Stomach (tissue), 9 donors: ENCODE results near the gene AP5S1. TPM values are rescaled to one million over a fixed set of nuclear protein-coding genes. Genes with fewer than 3 reads are reported as not detected.

Experiments
- DNase-seq, 2 donors: peaks; one replicate each; pipeline versions ENCODE4 v3.0.0 to v3.0.0-alpha.2; 2013 to 2019
- H3K27ac ChIP-seq, 5 donors: fragments of 200-600 bp in 4 of 5; sonication (generic) in 4 of 5; one replicate each; pipeline ENCODE4 v1.5.1; 2013 to 2019; ENCODE audit warnings: mild to moderate bottlenecking in 1 of 5, moderate library complexity in 1 of 5
- H3K27me3 ChIP-seq, 3 donors: fragments of 200-600 bp; sonication (generic); one replicate each; pipeline ENCODE4 v1.5.1; 2017 to 2019; ENCODE audit warnings: mixed run types in 1 of 3
- H3K36me3 ChIP-seq, 4 donors: fragments of 200-600 bp; sonication (generic); 1 replicate in 3 of 4; 2 replicates in 1 of 4; pipeline ENCODE4 v1.5.1; 2016 to 2019
- H3K4me1 ChIP-seq, 4 donors: fragments of 200-600 bp; sonication (generic); one replicate each; pipeline ENCODE4 v1.5.1; 2016 to 2019
- H3K4me3 ChIP-seq, 4 donors: fragments of 200-600 bp; sonication (generic) in 3 of 4; one replicate each; pipeline ENCODE4 v1.5.1; 2016 to 2019; ENCODE audit warnings: mild to moderate bottlenecking in 1 of 4
- H3K9me3 ChIP-seq, 4 donors: fragments of 200-600 bp; sonication (generic); one replicate each; pipeline ENCODE4 v1.5.1; 2016 to 2019
- EP300 ChIP-seq: sonication (generic); formaldehyde crosslinking; IDR thresholded peaks from one replicate; pipeline ENCODE4 v1.6.1; 2017; ENCODE audit warnings: antibody characterized with exemption
- POLR2A ChIP-seq, 4 donors: fragments of 450-650 bp; IDR thresholded peaks; one replicate each; pipeline ENCODE4 v1.6.1; 2016; ENCODE audit warnings: antibody characterized with exemption in 4 of 4, control low read depth in 2 of 4, mild to moderate bottlenecking in 1 of 4, moderate library complexity in 1 of 4
- POLR2AphosphoS5 ChIP-seq, 3 donors: sonication (generic); formaldehyde crosslinking; IDR thresholded peaks; one replicate each; pipeline ENCODE4 v1.6.1; 2016; ENCODE audit warnings: antibody characterized with exemption in 3 of 3
- WGBS, 5 donors: extraction: QIAGEN DNeasy Blood & Tissue Kit in 3 of 5; methylation state at CpG; one replicate each; pipeline versions ENCODE4 v1.1.5 to v1.1.7; 2013 to 2018; 5-methylcytosine and 5-hydroxymethylcytosine counted together
- intact Hi-C: fragments of 100-400 bp; cut with DNase I; formaldehyde crosslinking; loops from one replicate; pipeline ENCODE4 v1.15.1; 2023; ENCODE audit warnings: low total_unique reads
- polyA plus RNA-seq, 3 donors: library from polyadenylated mRNA; stranded (reverse); fragments of 200-250 nt; gene quantifications; one replicate each; pipeline ENCODE4 v1.2.3, GENCODE V29; 2013
- total RNA-seq, 5 donors: library from RNA; depleted of rRNA; stranded (reverse); fragments of >200 nt; gene quantifications; one replicate each; pipeline versions ENCODE4 v1.1.0 to v1.2.3, GENCODE V29; 2014 to 2016
- TF ChIP-seq, protein P1 (sequence below), 7 experiments: fragments of 450-650 bp in 4 of 7; fragments of 200-600 bp in 3 of 7; sonication (generic) in 3 of 7; IDR thresholded peaks; one replicate each; pipeline ENCODE4 v1.5.1; 2016 to 2019; ENCODE audit warnings: antibody characterized with exemption in 7 of 7, control low read depth in 2 of 7, mild to moderate bottlenecking in 1 of 7
- donor health status: healthy with polysubstance abuse.
- donor health status: Bipolar disorder and iron deficiency.
- donor health status: healthy.

The AP5S1 gene
- total and polyA plus RNA-seq, 8 donors = 1.8 to 14.8 (median 6.7) TPM

DNA sequence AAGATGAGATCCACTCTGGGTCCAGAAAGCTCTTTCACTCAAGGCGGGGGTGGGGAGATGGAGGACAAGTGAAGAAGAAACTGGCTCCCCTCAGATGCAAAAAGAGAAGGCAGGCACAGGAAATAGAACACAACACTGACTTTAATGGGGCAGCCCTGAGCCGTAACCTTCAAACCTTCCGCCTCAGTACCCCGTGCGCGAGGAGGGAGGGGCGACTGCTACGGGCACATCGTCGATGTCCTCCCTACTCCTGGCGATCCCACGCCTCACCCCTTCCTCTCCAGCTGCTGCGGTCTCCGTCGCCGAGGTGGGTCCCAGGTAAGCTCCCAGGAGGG lies 43.0 kb upstream of the AP5S1 start:
- peaks cover 0 to 17% (median 4%) of the 10 kb centered on the region in 3 donors for H3K27me3 ChIP-seq
- H3K36me3 ChIP-seq = no peaks in the 10 kb centered on the region
- intact Hi-C loops = no loop called here
- no peak for DNase-seq
- H3K9me3 ChIP-seq = no peaks in the 10 kb centered on the region
- 13 to 82% (median 16%) methylated on average over 2 to 16 of the region's 16 CpGs for WGBS, 5 donors
- peak overlapping the region; percentile 47 to 71 (median 60) for H3K4me3 ChIP-seq
- TF ChIP-seq POLR2AphosphoS5 (IDR thresholded peaks at IDR 0.05) (no peak), EP300 (no peak), POLR2A (IDR thresholded peaks at IDR 0.05) (no peak)
- TF ChIP-seq, protein P1, sequence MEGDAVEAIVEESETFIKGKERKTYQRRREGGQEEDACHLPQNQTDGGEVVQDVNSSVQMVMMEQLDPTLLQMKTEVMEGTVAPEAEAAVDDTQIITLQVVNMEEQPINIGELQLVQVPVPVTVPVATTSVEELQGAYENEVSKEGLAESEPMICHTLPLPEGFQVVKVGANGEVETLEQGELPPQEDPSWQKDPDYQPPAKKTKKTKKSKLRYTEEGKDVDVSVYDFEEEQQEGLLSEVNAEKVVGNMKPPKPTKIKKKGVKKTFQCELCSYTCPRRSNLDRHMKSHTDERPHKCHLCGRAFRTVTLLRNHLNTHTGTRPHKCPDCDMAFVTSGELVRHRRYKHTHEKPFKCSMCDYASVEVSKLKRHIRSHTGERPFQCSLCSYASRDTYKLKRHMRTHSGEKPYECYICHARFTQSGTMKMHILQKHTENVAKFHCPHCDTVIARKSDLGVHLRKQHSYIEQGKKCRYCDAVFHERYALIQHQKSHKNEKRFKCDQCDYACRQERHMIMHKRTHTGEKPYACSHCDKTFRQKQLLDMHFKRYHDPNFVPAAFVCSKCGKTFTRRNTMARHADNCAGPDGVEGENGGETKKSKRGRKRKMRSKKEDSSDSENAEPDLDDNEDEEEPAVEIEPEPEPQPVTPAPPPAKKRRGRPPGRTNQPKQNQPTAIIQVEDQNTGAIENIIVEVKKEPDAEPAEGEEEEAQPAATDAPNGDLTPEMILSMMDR (IDR thresholded peaks at IDR 0.05) = no peak
- H3K27ac ChIP-seq = peak overlapping the region in 2 of 5 donors; percentile 2 to 50
- H3K4me1 ChIP-seq = peaks cover 23 to 37% (median 30%) of the 10 kb centered on the region in 4 donors

DNA sequence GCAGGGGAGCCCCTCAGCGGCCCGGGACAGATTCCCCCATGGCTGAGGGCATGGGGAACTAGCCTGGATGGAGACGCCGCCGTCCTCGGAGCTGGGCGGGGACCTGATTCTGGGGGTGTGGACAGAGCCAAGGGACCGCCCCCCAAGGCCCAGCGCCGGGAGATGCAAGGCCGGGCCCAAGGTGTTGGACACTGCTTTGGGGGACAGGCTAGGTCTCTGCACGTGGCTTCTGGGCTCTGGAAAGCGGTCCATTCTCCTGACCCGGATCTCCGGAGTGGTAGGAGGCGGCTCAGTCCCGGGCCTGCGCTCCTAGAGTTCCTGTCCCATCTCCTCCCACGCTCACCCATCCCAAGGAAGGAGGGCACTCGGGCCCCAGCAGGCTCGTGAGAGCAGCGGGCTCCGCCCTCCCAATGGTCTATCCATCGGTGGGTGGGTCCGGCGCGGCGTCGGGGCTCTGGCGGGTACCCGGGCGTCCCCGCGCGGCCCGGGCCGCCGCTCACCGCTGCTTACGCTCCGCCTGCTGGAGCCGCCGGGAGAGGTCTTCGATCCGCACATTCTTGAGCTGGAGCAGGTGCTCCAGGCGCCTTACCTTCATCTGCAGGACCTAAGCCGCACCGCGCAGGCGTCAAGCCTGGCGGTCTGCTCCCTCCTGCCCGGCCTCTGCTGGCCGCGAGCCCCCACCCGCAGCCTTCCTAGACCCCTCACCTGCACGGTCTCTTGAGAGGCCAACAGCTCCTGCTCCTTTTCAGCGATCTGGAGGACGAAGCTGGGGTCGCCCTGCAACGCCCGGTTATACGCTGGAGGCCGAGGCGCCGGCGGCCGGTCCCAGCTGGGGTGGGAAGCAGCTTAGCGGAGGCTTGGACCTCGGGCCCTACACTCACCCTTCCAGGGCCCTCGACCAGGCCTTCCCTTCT lies 42.4 kb upstream of the AP5S1 start:
- TF ChIP-seq, protein P1 (IDR thresholded peaks at IDR 0.05) = no peak
- TF ChIP-seq EP300 = no peak
- no peak for TF ChIP-seq POLR2A (IDR thresholded peaks at IDR 0.05)
- no peak for TF ChIP-seq POLR2AphosphoS5 (IDR thresholded peaks at IDR 0.05)
- peaks cover 0 to 17% (median 4%) of the 10 kb centered on the region in 3 donors for H3K27me3 ChIP-seq
- DNase-seq = peak; percentile 62 to 70
- H3K4me1 ChIP-seq = peaks cover 23 to 43% (median 34%) of the 10 kb centered on the region in 4 donors
- intact Hi-C loops = no loop called here
- 1 to 8% (median 2%) methylated on average over 33 to 70 of the region's 70 CpGs for WGBS, 5 donors
- no peaks in the 10 kb centered on the region for H3K9me3 ChIP-seq
- peak overlapping the region; percentile 47 to 71 (median 60) for H3K4me3 ChIP-seq
- peak overlapping the region in 3 of 5 donors; percentile 2 to 50 (median 3) for H3K27ac ChIP-seq
- peaks cover 0 to 2% (median 0%) of the 10 kb centered on the region in 4 donors for H3K36me3 ChIP-seq

DNA sequence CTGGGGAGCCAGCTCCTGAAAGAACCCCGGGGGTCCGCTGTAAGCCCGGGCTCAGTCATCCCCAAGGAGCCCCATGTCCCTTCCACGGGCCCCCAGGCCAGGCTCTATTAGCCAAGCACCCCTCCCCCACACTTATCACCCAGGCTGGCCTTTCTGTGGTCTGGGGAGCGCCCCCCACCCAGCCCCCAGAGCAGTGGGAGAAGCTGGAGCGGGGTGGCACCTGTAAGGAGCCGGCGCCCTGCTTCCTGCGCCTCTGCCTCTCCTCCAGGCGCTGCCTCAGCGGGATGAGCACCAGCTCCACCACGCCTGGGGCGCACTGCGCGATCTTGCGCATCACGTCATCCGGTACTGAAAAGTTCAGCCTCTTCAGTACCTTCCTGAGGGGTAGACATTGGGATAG lies 41.4 kb upstream of the AP5S1 start:
- peak in 1 of 2 donors; percentile 16 for DNase-seq
- Histone ChIP-seq H3K27ac (no peak overlapping the region), H3K4me1 (peaks cover 31 to 53% (median 44%) of the 10 kb centered on the region in 4 donors), H3K4me3 (no peak overlapping the region), H3K36me3 (peaks cover 0 to 12% (median under 1%) of the 10 kb centered on the region in 4 donors), H3K9me3 (no peaks in the 10 kb centered on the region), H3K27me3 (peaks cover 0 to 17% (median 4%) of the 10 kb centered on the region in 3 donors)
- 32 to 47% (median 36%) methylated on average over 16 to 18 of the region's 18 CpGs for WGBS, 5 donors
- intact Hi-C loops = no loop called here
- no peak for TF ChIP-seq POLR2A (IDR thresholded peaks at IDR 0.05)
- TF ChIP-seq EP300 = no peak
- no peak for TF ChIP-seq POLR2AphosphoS5 (IDR thresholded peaks at IDR 0.05)
- TF ChIP-seq, protein P1 (IDR thresholded peaks at IDR 0.05) = no peak

- Histone ChIP-seq H3K27ac (peak within 1 kb of the TSS in 4 of 5 donors; percentile 0 to 61 (median 48)), H3K36me3 (peaks cover 0 to 25% (median 8%) of the 10 kb centered on the region in 4 donors), H3K4me1 (peaks cover 52 to 75% (median 66%) of the 10 kb centered on the region in 4 donors), H3K4me3 (peak within 1 kb of the TSS; percentile 29 to 48 (median 38)), H3K9me3 (no peaks in the 10 kb centered on the region), H3K27me3 (peaks cover 0 to 17% (median 4%) of the 10 kb centered on the region in 3 donors)
- intact Hi-C loops = loop anchor here (5.0 kb wide), 1 partner anchor 71 kb away; no protein-coding TSS in a partner anchor
- peak in 2 of 3 donors; percentile 32 to 61 for TF ChIP-seq POLR2AphosphoS5 (IDR thresholded peaks at IDR 0.05)
- TF ChIP-seq POLR2A (IDR thresholded peaks at IDR 0.05) = no peak
- TF ChIP-seq, protein P1 (IDR thresholded peaks at IDR 0.05) = peak in 4 of 7 experiments; percentile 3 to 45 (median 30)
- no peak for TF ChIP-seq EP300
- peak; percentile 76 to 96 for DNase-seq
- 14 to 26% (median 17%) methylated on average over 18 to 28 of the region's 28 CpGs for WGBS, 5 donors
Observed at GRCh38 chr20:3781153-3781910, 39.0 kb upstream of the AP5S1 start, which contains the start of gene SPEF1. SPEF1 (minus strand) TSS chr20:3781448; CDS start chr20:3781287, 161 bp downstream.
